ENCODE measurements around the gene RPL23. TPM values are rescaled to one million over a fixed set of nuclear protein-coding genes. Genes with fewer than 3 reads are reported as not detected.
A peak's percentile ranks its signal among the peaks of the same experiment; 100 is the strongest.

The RPL23 gene
- total RNA-seq, 1 experiment from 2014 or later: 1,110 TPM

GRCh38 chr17:38871247-38872015 is 17.9 kb upstream of the RPL23 start:
- 0 out of 2 replicates have a peak overlapping the region, but pooled peaks have one; percentile 48 for H2AFZ ChIP-seq (ENCODE audit: low read length)
- CTCF ChIA-PET: interaction anchor here (0.6 to 0.8 kb wide), 2 partner anchors 17 to 281 kb away, joined by 3 to 4 read pairs; no protein-coding TSS in a partner anchor
- peak overlapping the region; percentile 98 for H3K4me3 ChIP-seq (ENCODE audit: low read length)
- POLR2A ChIA-PET (ENCODE audit: unreplicated experiment): interaction anchor here (0.6 to 0.8 kb wide), 2 partner anchors 17 to 282 kb away, joined by 13 to 15 read pairs; no protein-coding TSS in a partner anchor
- no peaks in the 10 kb centered on the region for H3K9me2 ChIP-seq (replicated peaks; ENCODE audit: low read length)
- no peaks in the 10 kb centered on the region for H3K36me3 ChIP-seq (ENCODE audit: low read depth, low read length)
- H3K27ac ChIP-seq (ENCODE audit: low read length): peak overlapping the region; percentile 42
- H3K4me1 ChIP-seq (ENCODE audit: insufficient read depth, low read length): peaks cover 25% of the 10 kb centered on the region
- intact Hi-C loops (cut with micrococcal nuclease): no loop called here
- H3K4me2 ChIP-seq (ENCODE audit: low read length): peak overlapping the region; percentile 84
- H3K9me3 ChIP-seq (ENCODE audit: low read length): no peaks in the 10 kb centered on the region
- no peaks in the 10 kb centered on the region for H3K27me3 ChIP-seq (ENCODE audit: low read length)
- BruUV-seq (replicated peaks): no TSS peak
- H3K79me2 ChIP-seq (ENCODE audit: low read length): peaks cover 61% of the 10 kb centered on the region
- H3F3A ChIP-seq (ENCODE audit: low read length, unreplicated experiment): no peaks in the 10 kb centered on the region
- ATAC-seq (peak; percentile 27), DNase-seq (peak; percentile 81)
- 0 out of 2 replicates have a peak, but pooled peaks have one; percentile 25 for TF ChIP-seq CTCF (conservative IDR thresholded peaks at IDR 0.05; ENCODE audit: low read depth, low read length)
- TF ChIP-seq EZH2 (IDR thresholded peaks at IDR 0.05; ENCODE audit: low read length, unreplicated experiment): no peak
- H3K9ac ChIP-seq (ENCODE audit: low read length): peak overlapping the region; percentile 77
- peaks cover 15% of the 10 kb centered on the region for H4K20me1 ChIP-seq (ENCODE audit: low read length)

- Histone ChIP-seq H3K27ac (ENCODE audit: low read length) (peak overlapping the region; percentile 29), H3K4me1 (ENCODE audit: insufficient read depth, low read length) (peaks cover 25% of the 10 kb centered on the region), H3K79me2 (ENCODE audit: low read length) (peaks cover 56% of the 10 kb centered on the region), H3K27me3 (ENCODE audit: low read length) (no peaks in the 10 kb centered on the region), H3F3A (ENCODE audit: low read length, unreplicated experiment) (no peaks in the 10 kb centered on the region), H3K36me3 (ENCODE audit: low read depth, low read length) (no peaks in the 10 kb centered on the region), H3K9me2 (replicated peaks; ENCODE audit: low read length) (no peaks in the 10 kb centered on the region), H2AFZ (ENCODE audit: low read length) (peak overlapping the region; percentile 91), H3K4me2 (ENCODE audit: low read length) (peak overlapping the region; percentile 90), H3K4me3 (ENCODE audit: low read length) (peak overlapping the region; percentile 98), H4K20me1 (ENCODE audit: low read length) (peaks cover 15% of the 10 kb centered on the region), H3K9me3 (ENCODE audit: low read length) (no peaks in the 10 kb centered on the region), H3K9ac (ENCODE audit: low read length) (peak overlapping the region; percentile 77)
- TF ChIP-seq CTCF (conservative IDR thresholded peaks at IDR 0.05; ENCODE audit: low read depth, low read length) (no peak), EZH2phosphoT487 (IDR thresholded peaks at IDR 0.05; ENCODE audit: borderline replicate concordance, low read length) (no peak), EZH2 (IDR thresholded peaks at IDR 0.05; ENCODE audit: low read length, unreplicated experiment) (no peak)
- DNase-seq (peak; percentile 19), ATAC-seq (peak; percentile 29)
- ChIA-PET POLR2A (ENCODE audit: unreplicated experiment) (interaction anchor here (0.5 to 0.8 kb wide), 4 partner anchors 9 to 282 kb away, joined by 3 to 15 read pairs (median 11); no protein-coding TSS in a partner anchor), CTCF (interaction anchor here (0.6 to 0.8 kb wide), 2 partner anchors 17 to 282 kb away, joined by 3 to 4 read pairs; no protein-coding TSS in a partner anchor)
- TSS peak; percentile 68 for BruUV-seq (replicated peaks)
- intact Hi-C loops (cut with micrococcal nuclease): no loop called here
Observed at GRCh38 chr17:38870259-38871165, 17.0 kb upstream of the RPL23 start.

Data from PC-3 (cell line).